ENCODE data around the gene KCNN4.
"Not testable (repeated sequence)": the region's sequence is repeated elsewhere in the genome, so short reads cannot be mapped to it uniquely, and the experiment has no call there.

Gene KCNN4

GRCh38 chr19:43774103-43774939 is 6.5 kb downstream of the KCNN4 start:
- no peak for DNase-seq

GRCh38 chr19:43773725-43774102 is 7.1 kb downstream of the KCNN4 start:
- DNase-seq = no peak

- no peak for DNase-seq
Observed at GRCh38 chr19:43769256-43769655, 11.5 kb downstream of the KCNN4 start.

GRCh38 chr19:43768273-43769050 is 12.3 kb downstream of the KCNN4 start:
- no peak for DNase-seq

- no peak for DNase-seq
Observed at GRCh38 chr19:43767818-43768217, 13.0 kb downstream of the KCNN4 start.

GRCh38 chr19:43767316-43767715 is 13.5 kb downstream of the KCNN4 start:
- DNase-seq = no peak

GRCh38 chr19:43766755-43767043 is 14.1 kb downstream of the KCNN4 start:
- DNase-seq = no peak

- DNase-seq = no peak
Observed at GRCh38 chr19:43765109-43765876, 15.5 kb downstream of the KCNN4 start.

- DNase-seq = not testable (repeated sequence)
Observed at GRCh38 chr19:43764684-43765083, 16.1 kb downstream of the KCNN4 start.

GRCh38 chr19:43763473-43763939 is 17.3 kb downstream of the KCNN4 start:
- no peak for DNase-seq

- DNase-seq = no peak
Observed at GRCh38 chr19:43762814-43763213, 18.0 kb downstream of the KCNN4 start.

- DNase-seq = no peak
Observed at GRCh38 chr19:43760941-43761340, 19.8 kb downstream of the KCNN4 start.

GRCh38 chr19:43759515-43759914 is 21.3 kb downstream of the KCNN4 start:
- DNase-seq = no peak

- DNase-seq = no peak
Observed at GRCh38 chr19:43755256-43755801, 25.4 kb downstream of the KCNN4 start.

- peak; percentile 91 for DNase-seq
Observed at GRCh38 chr19:43754503-43755255, 26.1 kb downstream of the KCNN4 start, which contains the start of gene SMG9. Gene SMG9 (minus strand): TSS chr19:43754962. CDS start chr19:43750741, 4,221 bp downstream.

GRCh38 chr19:43754253-43754502 is 26.6 kb downstream of the KCNN4 start:
- no peak for DNase-seq

GRCh38 chr19:43752287-43752875 is 28.4 kb downstream of the KCNN4 start:
- no peak for DNase-seq

GRCh38 chr19:43751466-43752220 is 29.1 kb downstream of the KCNN4 start:
- DNase-seq = no peak

- no peak for DNase-seq
Observed at GRCh38 chr19:43749898-43750297, 30.9 kb downstream of the KCNN4 start.

GRCh38 chr19:43749152-43749551 is 31.6 kb downstream of the KCNN4 start:
- DNase-seq = no peak

GRCh38 chr19:43748685-43749084 is 32.1 kb downstream of the KCNN4 start:
- no peak for DNase-seq
